UCSD-AML1 (cell line): ENCODE measurements around the gene STAT2.
"Not testable (repeated sequence)": the region's sequence is repeated elsewhere in the genome, so short reads cannot be mapped to it uniquely, and the experiment has no call there.

ENCODE experiments used
- DNase-seq: peaks from one replicate; lab custom pipeline; 2025; ENCODE audit not compliant: unreplicated experiment; lab: John Stamatoyannopoulos, UW

The STAT2 gene

GRCh38 chr12:56362130-56363059 lies 2.5 kb upstream of the STAT2 start, which contains the start of gene APOF:
APOF (minus strand) TSS chr12:56362857; CDS start chr12:56362745, 112 bp downstream.
- DNase-seq, result no peak

GRCh38 chr12:56361487-56362129 lies 1.7 kb upstream of the STAT2 start:
- DNase-seq, result no peak

- DNase-seq, result no peak
These were observed 923 bp downstream of the STAT2 start for GRCh38 chr12:56358836-56359532.

DNA sequence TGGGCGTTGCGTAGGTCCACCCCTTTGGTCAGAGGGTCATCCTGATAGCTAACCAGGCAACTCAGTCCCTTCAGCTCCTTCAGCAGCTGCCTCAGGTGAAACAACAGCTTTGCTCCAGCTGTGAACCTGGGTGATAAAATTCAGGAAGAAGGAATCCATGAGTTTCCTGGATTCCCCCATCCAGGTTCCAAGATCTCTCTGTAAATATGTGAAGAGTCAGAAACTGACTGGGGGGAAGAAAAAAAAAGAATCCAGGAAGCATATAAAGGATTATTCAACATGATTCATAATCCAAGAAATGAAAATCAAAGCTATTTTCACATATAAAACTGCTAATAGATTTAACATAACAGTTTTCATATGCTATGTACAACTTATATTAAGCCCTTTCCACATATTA lies 8.6 kb downstream of the STAT2 start:
- DNase-seq, result no peak

GRCh38 chr12:56350662-56351061 lies 9.2 kb downstream of the STAT2 start:
- no peak for DNase-seq

GRCh38 chr12:56348776-56349175 lies 11.1 kb downstream of the STAT2 start:
- no peak for DNase-seq

DNA sequence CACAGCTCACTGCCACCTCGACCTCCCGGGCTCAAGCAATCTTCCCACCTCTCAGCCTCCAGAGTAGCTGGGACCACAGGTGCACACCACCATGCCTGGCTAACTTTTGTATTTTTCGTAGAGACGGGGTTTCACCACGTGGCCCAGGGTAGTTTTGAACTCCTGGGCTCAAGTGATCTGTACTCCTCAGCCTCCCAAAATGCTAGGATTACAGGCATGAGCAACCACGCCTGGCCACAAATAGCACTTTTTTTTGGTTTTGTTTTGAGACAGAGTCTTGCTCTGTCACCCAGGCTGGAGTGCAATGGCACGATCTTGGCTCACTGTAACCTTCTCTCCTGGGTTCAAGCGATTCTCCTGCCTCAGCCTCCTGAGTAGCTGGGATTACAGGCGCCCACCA lies 12.7 kb downstream of the STAT2 start:
- not testable (repeated sequence) for DNase-seq

DNA sequence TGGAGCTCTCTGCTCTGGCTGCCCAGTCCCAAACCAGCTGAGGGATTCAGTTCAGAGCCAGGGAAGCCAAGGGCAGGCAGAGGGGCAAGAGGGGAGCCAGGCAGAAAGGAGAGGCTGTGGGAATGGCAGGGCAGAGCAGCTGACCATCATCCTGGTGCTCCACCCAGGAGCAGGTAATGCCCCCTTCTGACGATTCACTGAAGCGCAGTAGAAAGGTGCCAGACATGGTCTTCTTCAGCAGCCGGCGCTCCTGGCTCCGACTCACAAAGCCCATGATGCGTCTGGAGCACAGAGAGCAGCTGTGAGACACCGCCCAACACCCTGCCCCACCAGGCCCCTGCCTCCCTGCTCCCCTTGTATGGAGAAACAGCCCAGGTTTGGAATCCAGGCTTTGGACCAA lies 13.2 kb downstream of the STAT2 start:
- no peak for DNase-seq

DNA sequence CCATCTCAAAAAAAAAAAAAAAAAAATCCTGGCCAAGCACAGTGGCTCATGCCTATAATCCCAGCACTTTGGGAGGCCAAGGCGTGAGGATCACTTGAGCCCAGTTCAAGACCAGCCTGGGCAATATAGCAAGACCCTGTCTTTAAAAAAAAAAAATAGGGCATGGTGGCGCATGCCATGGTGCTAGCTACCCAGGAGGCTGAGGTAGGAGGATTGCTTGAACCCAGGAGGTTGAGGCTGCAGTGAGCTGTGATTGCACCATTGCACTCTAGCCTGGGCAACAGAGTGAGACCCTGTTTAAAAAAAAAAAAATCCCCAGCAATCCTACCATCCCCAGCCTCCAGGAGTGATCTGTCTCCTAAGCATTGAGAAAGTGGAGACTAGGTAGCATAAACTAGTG lies 17.6 kb downstream of the STAT2 start:
- not testable (repeated sequence) for DNase-seq

- DNase-seq, result no peak
These were observed 18.3 kb downstream of the STAT2 start for GRCh38 chr12:56341616-56342015.

- no peak for DNase-seq
These were observed 20.8 kb downstream of the STAT2 start for GRCh38 chr12:56339158-56339422.

DNA sequence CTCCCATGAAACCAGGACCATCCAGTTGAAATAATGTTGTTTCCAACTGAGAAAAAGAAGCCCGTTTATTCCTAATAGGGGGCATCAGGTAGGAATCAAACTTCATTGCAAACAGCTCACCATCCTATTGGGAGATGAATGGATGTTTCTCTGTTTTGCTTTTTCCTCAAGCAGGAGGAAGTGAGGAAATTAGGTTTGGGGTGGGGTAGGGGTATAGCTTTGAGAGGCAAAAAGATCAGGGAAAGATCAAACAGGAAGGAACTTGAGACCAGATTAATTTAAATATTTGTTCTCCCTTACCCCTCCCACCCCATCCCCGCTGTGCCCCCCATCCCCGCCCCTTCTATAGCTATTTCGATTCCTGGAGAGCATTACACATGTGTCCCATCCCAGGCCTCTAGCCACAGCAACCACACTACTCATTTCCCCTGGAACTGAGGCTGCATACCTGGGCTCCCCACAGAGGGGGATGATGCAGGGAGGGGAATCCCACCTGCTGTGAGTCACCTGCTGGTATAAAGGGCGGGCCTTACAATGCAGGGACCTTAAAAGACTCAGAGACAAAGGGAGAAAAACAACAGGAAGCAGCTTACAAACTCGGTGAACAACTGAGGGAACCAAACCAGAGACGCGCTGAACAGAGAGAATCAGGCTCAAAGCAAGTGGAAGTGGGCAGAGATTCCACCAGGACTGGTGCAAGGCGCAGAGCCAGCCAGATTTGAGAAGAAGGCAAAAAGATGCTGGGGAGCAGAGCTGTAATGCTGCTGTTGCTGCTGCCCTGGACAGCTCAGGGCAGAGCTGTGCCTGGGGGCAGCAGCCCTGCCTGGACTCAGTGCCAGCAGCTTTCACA lies 21.4 kb downstream of the STAT2 start, which contains the start of gene IL23A:
Gene IL23A, plus strand, starts transcription at position 577 of the 850 bp plus-strand sequence. Its CDS starts 161 bp downstream, at position 738.
- no peak for DNase-seq

GRCh38 chr12:56337753-56338251 lies 22.1 kb downstream of the STAT2 start:
- DNase-seq, result no peak

DNA sequence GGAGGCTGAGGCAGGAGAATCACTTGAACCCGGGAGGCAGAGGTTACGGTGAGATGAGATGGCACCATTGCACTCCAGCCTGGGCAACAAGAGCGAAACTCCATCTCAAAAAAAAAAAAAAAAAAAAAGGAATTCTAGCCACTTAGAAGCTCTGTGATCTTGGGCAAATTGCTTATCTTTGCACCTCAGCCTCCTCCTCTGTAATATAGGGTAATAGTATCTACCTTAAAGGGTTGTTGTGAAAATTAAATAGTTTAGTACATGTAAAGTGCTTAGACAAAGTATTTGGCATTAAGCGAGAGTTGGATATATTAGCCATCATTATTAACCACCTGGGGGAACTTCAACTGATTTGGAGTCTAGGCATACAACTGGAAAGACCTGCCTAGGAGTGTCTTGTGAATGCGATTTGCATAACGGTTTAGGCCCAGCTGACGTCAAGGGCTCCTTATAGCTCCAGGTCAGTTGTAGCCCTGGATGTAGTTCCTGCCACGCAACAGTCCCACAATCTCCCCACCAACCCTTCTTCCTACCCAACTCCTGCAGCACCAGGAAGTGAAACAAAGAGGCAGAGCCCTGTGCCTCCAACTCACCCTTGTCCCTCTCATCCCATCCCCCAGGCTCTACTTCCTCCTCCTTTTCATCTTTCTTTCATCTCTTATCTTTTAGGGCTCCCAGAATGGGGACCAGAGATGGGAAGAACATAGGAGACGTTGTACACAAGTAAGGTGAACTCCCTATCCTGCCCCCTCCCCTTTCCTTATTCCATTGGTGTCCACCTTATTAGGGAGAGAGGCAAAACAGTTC lies 23.3 kb downstream of the STAT2 start:
- DNase-seq, result peak; percentile 27

- DNase-seq, result not testable (repeated sequence)
These were observed 24.4 kb downstream of the STAT2 start for GRCh38 chr12:56335527-56335926.

GRCh38 chr12:56334490-56334793 lies 25.5 kb downstream of the STAT2 start:
- no peak for DNase-seq

DNA sequence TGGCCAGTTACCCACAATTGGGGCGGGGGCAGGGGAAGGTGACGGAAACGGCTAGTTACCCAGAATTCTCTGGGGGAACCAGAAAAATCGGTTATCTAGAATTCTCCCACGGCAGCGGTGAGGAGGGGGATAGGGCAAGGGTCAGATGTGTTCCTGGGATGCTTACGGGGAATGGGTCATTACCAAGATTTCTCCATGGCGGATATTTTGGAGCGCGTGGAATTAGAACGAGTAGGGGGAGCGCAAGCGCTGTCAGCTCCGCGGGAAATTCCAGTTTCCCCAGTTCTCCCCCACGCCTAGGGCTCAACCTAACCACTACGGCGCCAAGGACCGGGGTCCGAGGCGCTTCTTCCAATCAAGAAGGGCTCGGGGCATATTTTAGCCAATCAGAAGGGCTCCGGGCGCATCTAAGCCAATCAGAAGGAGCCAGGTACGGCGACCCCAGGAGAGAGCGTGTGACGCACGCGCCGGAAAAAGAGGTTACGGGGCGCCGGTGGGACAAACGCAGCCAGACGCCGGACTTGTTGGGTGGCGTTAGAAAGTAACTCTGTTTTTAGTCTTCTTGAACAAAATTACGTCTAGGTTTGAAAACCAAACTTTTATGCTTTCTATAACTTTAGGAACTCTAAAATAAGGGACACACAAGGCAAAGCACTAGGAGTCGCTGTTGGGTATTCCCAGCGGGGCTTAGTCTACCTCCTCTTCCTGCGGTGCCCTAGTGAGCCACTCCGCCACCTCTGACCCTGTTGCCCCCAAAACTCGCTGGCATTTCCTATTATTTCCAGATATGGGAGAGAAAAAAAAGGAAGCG lies 26.0 kb downstream of the STAT2 start, which contains the start of gene PAN2:
Gene PAN2, minus strand, starts transcription at position 322 of the 811 bp plus-strand sequence. CDS start 906 bp downstream, outside the sequence.
- DNase-seq, result peak; percentile 94

DNA sequence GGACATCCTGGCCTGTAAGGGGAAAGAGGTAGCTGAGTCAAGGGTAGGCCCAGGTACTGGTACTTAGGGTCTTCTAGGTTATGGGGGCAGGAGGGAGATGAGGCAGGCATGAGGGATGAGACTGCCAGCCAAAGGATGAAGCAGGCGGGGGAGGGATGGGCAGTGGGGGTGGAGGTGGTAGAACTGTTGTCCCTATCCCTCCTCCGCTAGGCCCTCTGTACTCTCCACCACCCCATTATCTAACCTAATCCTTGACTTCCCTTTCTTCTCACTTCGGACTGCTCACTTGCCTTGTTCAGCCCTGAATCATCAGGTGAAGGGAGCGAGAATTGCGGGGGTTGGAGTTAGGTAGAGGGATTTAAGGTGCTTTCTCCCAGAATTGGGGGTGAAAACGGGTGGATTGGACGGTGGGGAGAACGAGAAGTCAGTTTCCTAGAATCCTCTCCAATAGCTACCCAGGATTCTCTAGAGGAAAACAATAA lies 26.7 kb downstream of the STAT2 start:
- no peak for DNase-seq
